ENCODE measurements around the gene SPINDOC. TPM values are rescaled to one million over a fixed set of nuclear protein-coding genes. Genes with fewer than 3 reads are reported as not detected.

SPINDOC gene
- total RNA-seq, 1 experiment from 2014 or later, result 121 TPM

DNA sequence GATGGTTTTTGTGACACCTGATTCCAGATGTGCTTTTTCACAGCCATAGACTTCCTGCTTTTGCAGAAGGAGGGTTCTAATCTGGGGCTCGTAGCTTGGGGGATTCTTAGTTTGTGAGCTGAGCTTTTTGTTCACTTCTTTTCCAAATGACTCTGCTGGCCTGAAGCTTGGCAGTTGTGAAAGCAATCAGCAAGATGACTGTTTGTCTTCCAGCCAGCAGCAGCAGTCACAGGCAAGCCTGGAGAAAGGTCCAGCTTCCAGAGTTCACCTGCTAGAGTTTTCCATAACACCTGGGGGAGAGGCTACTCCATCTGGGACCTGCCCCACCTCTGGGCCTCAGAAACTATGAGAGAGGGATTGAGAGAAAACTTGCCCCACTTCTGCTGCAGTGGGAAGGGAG, 29.8 kb downstream of the SPINDOC start:
- no peak overlapping the region for H3T11ph ChIP-seq (ENCODE audit: low read length)
- H2AFZ ChIP-seq (ENCODE audit: low read length), result no peak overlapping the region
- no peaks in the 10 kb centered on the region for H3K9me3 ChIP-seq (ENCODE audit: control insufficient read depth, low read depth, low read length)
- no peak for DNase-seq
- H3K23ac ChIP-seq (ENCODE audit: insufficient read length, low read depth, low read length), result no peak overlapping the region
- H4K5ac ChIP-seq (ENCODE audit: insufficient read length, low read depth, low read length), result no peak overlapping the region
- no peak overlapping the region for H3K18ac ChIP-seq (ENCODE audit: insufficient read length, low read depth, low read length)
- H3K4me2 ChIP-seq (ENCODE audit: insufficient read depth, insufficient read length, low read length), result peak overlapping the region; percentile 10
- no peak overlapping the region for H2BK120ac ChIP-seq (ENCODE audit: low read depth, low read length, poor library complexity, severe bottlenecking)
- peak overlapping the region in 1 of 2 experiments; percentile 96; a peak in 1 of 5 replicates for H3K4me3 Mint-ChIP-seq
- H2BK5ac ChIP-seq (ENCODE audit: insufficient read length, low read length), result no peak overlapping the region
- H3K27me3 ChIP-seq (ENCODE audit: insufficient read depth, low read length), result no peaks in the 10 kb centered on the region
- H3K4me1 ChIP-seq (ENCODE audit: insufficient read depth, low read length), result peaks cover 22% of the 10 kb centered on the region
- TF ChIP-seq, protein P1, sequence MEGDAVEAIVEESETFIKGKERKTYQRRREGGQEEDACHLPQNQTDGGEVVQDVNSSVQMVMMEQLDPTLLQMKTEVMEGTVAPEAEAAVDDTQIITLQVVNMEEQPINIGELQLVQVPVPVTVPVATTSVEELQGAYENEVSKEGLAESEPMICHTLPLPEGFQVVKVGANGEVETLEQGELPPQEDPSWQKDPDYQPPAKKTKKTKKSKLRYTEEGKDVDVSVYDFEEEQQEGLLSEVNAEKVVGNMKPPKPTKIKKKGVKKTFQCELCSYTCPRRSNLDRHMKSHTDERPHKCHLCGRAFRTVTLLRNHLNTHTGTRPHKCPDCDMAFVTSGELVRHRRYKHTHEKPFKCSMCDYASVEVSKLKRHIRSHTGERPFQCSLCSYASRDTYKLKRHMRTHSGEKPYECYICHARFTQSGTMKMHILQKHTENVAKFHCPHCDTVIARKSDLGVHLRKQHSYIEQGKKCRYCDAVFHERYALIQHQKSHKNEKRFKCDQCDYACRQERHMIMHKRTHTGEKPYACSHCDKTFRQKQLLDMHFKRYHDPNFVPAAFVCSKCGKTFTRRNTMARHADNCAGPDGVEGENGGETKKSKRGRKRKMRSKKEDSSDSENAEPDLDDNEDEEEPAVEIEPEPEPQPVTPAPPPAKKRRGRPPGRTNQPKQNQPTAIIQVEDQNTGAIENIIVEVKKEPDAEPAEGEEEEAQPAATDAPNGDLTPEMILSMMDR (conservative IDR thresholded peaks at IDR 0.05), result no peak
- H3K36me3 Mint-ChIP-seq (ENCODE audit: insufficient read depth in 1 of 3, low read depth in 3 of 3), result peaks cover 3 to 22% (median 16%) of the 10 kb centered on the region in 3 experiments
- no peak overlapping the region for H3K14ac ChIP-seq (ENCODE audit: insufficient read depth, low read length)
- H3K4me1 Mint-ChIP-seq, result peaks cover 66 to 81% of the 10 kb centered on the region in 2 experiments
- no peak overlapping the region for H4K8ac ChIP-seq (replicated peaks; ENCODE audit: insufficient read length, low read depth, low read length)
- peaks cover 0 to 4% of the 10 kb centered on the region in 2 experiments; a peak in 1 of 5 replicates for H3K9me3 Mint-ChIP-seq
- H3K23me2 ChIP-seq (ENCODE audit: insufficient read length, low read depth, low read length, poor library complexity, severe bottlenecking), result peaks cover 15% of the 10 kb centered on the region
- H2BK20ac ChIP-seq (ENCODE audit: low read depth, low read length, poor library complexity, severe bottlenecking), result no peak overlapping the region
- no peak overlapping the region for H4K91ac ChIP-seq (ENCODE audit: insufficient read length, low read depth, low read length)
- WGBS (ENCODE audit: extremely low coverage, insufficient read length, low lambda C conversion rate), result no CpG with 5 or more reads among the region's 1 CpG
- H3K56ac ChIP-seq (ENCODE audit: insufficient read length, low read depth, low read length), result no peak overlapping the region
- H2BK15ac ChIP-seq (ENCODE audit: low read depth, low read length), result no peak overlapping the region
- H4K20me1 ChIP-seq (ENCODE audit: control insufficient read depth, insufficient read depth, insufficient read length), result peaks cover 4% of the 10 kb centered on the region
- H3K27ac ChIP-seq (ENCODE audit: insufficient read length, low read depth, low read length), result no peak overlapping the region
- no peak overlapping the region for H3K9ac ChIP-seq (ENCODE audit: extremely low read depth, insufficient read length, low read length)
- no peak overlapping the region for H2AK5ac ChIP-seq (ENCODE audit: insufficient read length, low read length)
- no peak overlapping the region for H3K4ac ChIP-seq (ENCODE audit: low read depth, low read length)
- no peaks in the 10 kb centered on the region; the same call in 1 of the 2 replicates for H3K27me3 Mint-ChIP-seq (ENCODE audit: low read depth)
- peak overlapping the region; percentile 2 to 92 (median 9); a peak in 4 of 7 replicates for H3K27ac Mint-ChIP-seq
- H2BK12ac ChIP-seq (ENCODE audit: insufficient read length, low read depth, low read length), result no peak overlapping the region
- peaks cover 46% of the 10 kb centered on the region; the same call in 1 of the 2 replicates for H3K79me2 ChIP-seq (ENCODE audit: insufficient read depth, low read length)
- H3K79me1 ChIP-seq (ENCODE audit: insufficient read depth, low read depth, low read length, poor library complexity, severe bottlenecking), result peaks cover 13% of the 10 kb centered on the region

Data from H9 (cell line).